Panc1 (cell line): Measurements from ENCODE around the gene UBE2E1. TPM values are rescaled to one million over a fixed set of nuclear protein-coding genes. Genes with fewer than 3 reads are reported as not detected.

Experiments
- ATAC-seq: fragments of 200-7000 bp; cut with Tn5 transposase; 2 replicates; pipeline ENCODE4 v1.9.1; 2020; ENCODE audit warnings: mild to moderate bottlenecking, moderate library complexity
- BruUV-seq: library from RNA; stranded (reverse); fragments of 400-500 nt; replicated peaks from 2 replicates; lab custom pipeline; 2021; lab: Mats Ljungman, UMichigan
- CTCF ChIA-PET: fragments of 300-600 bp; sonication (Branson Sonifier 250); formaldehyde crosslinking; loops from one replicate; lab custom pipeline; 2022; ENCODE audit warnings: antibody characterized with exemption; lab: Charles Lee
- POLR2A ChIA-PET: fragments of 300-600 bp; sonication (Branson Sonifier 250); formaldehyde crosslinking; loops from one replicate; lab custom pipeline; 2022; ENCODE audit warnings: antibody characterized with exemption; lab: Charles Lee
- DNase-seq: peaks from one replicate; pipeline ENCODE4 v3.0.0-alpha.2; 2010; ENCODE audit warnings: low read depth, low spot score
- H3K27ac ChIP-seq: 2 replicates; pipeline ENCODE4 v1.5.1; 2011; ENCODE audit warnings: mild to moderate bottlenecking, low read length, inconsistent platforms
- H3K27me3 ChIP-seq: fragments of 200-500 bp; sonication (Bioruptor generic); 2 replicates; pipeline ENCODE4 v1.6.0; 2014; ENCODE audit warnings: low read length, inconsistent platforms; ENCODE audit not compliant: control insufficient read depth, insufficient read depth
- H3K36me3 ChIP-seq: fragments of 200-500 bp; sonication (Bioruptor generic); 2 replicates; pipeline ENCODE4 v1.5.1; 2014; ENCODE audit warnings: inconsistent platforms, mild to moderate bottlenecking, low read length, moderate library complexity; ENCODE audit not compliant: control insufficient read depth, insufficient read depth
- H3K4me1 ChIP-seq: 2 replicates; pipeline ENCODE4 v1.5.1; 2011; ENCODE audit warnings: inconsistent platforms, mild to moderate bottlenecking, low read length, moderate library complexity; ENCODE audit not compliant: control insufficient read depth, insufficient read depth
- H3K4me3 ChIP-seq, 2 experiments: 2 replicates each; pipeline ENCODE4 v1.5.1; 2011 to 2012; ENCODE audit warnings: low read depth in 2 of 2, low read length in 2 of 2, mild to moderate bottlenecking in 2 of 2, inconsistent platforms in 1 of 2, moderate library complexity in 1 of 2
- H3K9me3 ChIP-seq: fragments of 200-500 bp; sonication (Bioruptor generic); 2 replicates; pipeline ENCODE4 v1.5.1; 2014; ENCODE audit warnings: low read depth, mild to moderate bottlenecking, inconsistent platforms, low read length, moderate library complexity; ENCODE audit not compliant: control insufficient read depth, insufficient read depth
- POLR2AphosphoS5 ChIP-seq: IDR thresholded peaks from 2 replicates; pipeline ENCODE4 v1.6.1; 2012; ENCODE audit warnings: mild to moderate bottlenecking, low read depth, low read length, moderate library complexity
- SIN3A ChIP-seq: IDR thresholded peaks from 2 replicates; pipeline ENCODE4 v1.6.1; 2012; ENCODE audit warnings: low read depth, mild to moderate bottlenecking, low read length, moderate library complexity, borderline replicate concordance; ENCODE audit not compliant: insufficient read depth
- TCF7L2 ChIP-seq: IDR thresholded peaks from 2 replicates; pipeline ENCODE4 v1.6.1; 2011; ENCODE audit warnings: mild to moderate bottlenecking, low read depth, low read length, inconsistent platforms
- in situ Hi-C: cut with HindIII; loops from 2 replicates; pipeline ENCODE4 v1.10.0; 2016; ENCODE audit warnings: low sequenced_read_pairs, low pct_unique_long_range_greater_than_20kb
- intact Hi-C: fragments of 100-400 bp; cut with micrococcal nuclease; formaldehyde crosslinking; loops from one replicate; pipeline ENCODE4 v1.10.0; 2022; ENCODE audit not compliant: unreplicated experiment
- total RNA-seq: library from RNA; stranded (reverse); gene quantifications from one replicate; pipeline ENCODE4 v1.2.1, GENCODE V29; 2021; ENCODE audit not compliant: unreplicated experiment
- TF ChIP-seq, protein P1 (sequence below): fragments of 450-650 bp; IDR thresholded peaks from 2 replicates; pipeline ENCODE4 v1.5.1; 2017; ENCODE audit warnings: mild to moderate bottlenecking
- TF ChIP-seq, protein P2 (sequence below), 2 experiments: IDR thresholded peaks; 2 replicates each; pipeline ENCODE4 v1.6.1; 2011 to 2012; ENCODE audit warnings: low read depth in 2 of 2, control low read depth in 1 of 2, low read length in 1 of 2, mild to moderate bottlenecking in 1 of 2, moderate library complexity in 1 of 2; ENCODE audit not compliant: insufficient read depth in 1 of 2

UBE2E1 gene
- total RNA-seq, 1 experiment from 2014 or later = 127 TPM

- POLR2A ChIA-PET = no interaction called here
- CTCF ChIA-PET = no interaction called here
Observed at GRCh38 chr3:23913873-23914743, 108.4 kb downstream of the UBE2E1 start.

DNA sequence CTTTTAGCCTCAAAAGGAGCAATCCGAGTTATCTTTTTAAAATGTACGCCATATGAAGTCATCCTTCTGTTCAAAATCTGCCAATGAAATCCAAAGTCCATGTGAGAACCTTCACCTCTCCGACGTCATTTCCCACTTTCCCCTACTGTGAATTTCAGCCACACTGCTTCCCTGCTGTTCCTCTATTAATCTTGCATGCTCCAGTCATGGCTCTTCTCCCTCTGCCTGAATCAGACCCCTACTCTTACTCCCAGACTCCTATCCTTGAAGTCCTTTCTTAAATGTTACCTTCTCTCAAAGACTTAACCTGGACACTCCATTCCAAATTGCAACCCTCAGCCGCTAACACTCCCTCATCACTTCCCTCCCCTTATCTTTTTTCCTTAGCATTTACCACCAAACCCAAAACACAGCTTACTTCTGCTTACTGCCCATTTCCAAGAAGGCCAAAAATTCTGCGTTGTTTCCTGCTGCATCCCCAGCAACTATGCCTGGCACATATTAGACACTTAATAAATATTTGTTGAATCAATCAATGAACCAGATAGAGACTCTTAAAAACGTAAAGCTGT is 109.9 kb downstream of the UBE2E1 start:
- in situ Hi-C loops (no loop called here), intact Hi-C loops (no loop called here)
- peaks cover 24% of the 10 kb centered on the region for H3K36me3 ChIP-seq
- H3K4me3 ChIP-seq = peak overlapping the region; percentile 92 to 95
- no peak for TF ChIP-seq TCF7L2
- TF ChIP-seq, protein P1, sequence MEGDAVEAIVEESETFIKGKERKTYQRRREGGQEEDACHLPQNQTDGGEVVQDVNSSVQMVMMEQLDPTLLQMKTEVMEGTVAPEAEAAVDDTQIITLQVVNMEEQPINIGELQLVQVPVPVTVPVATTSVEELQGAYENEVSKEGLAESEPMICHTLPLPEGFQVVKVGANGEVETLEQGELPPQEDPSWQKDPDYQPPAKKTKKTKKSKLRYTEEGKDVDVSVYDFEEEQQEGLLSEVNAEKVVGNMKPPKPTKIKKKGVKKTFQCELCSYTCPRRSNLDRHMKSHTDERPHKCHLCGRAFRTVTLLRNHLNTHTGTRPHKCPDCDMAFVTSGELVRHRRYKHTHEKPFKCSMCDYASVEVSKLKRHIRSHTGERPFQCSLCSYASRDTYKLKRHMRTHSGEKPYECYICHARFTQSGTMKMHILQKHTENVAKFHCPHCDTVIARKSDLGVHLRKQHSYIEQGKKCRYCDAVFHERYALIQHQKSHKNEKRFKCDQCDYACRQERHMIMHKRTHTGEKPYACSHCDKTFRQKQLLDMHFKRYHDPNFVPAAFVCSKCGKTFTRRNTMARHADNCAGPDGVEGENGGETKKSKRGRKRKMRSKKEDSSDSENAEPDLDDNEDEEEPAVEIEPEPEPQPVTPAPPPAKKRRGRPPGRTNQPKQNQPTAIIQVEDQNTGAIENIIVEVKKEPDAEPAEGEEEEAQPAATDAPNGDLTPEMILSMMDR = no peak
- no peak for TF ChIP-seq POLR2AphosphoS5
- TF ChIP-seq, protein P2, sequence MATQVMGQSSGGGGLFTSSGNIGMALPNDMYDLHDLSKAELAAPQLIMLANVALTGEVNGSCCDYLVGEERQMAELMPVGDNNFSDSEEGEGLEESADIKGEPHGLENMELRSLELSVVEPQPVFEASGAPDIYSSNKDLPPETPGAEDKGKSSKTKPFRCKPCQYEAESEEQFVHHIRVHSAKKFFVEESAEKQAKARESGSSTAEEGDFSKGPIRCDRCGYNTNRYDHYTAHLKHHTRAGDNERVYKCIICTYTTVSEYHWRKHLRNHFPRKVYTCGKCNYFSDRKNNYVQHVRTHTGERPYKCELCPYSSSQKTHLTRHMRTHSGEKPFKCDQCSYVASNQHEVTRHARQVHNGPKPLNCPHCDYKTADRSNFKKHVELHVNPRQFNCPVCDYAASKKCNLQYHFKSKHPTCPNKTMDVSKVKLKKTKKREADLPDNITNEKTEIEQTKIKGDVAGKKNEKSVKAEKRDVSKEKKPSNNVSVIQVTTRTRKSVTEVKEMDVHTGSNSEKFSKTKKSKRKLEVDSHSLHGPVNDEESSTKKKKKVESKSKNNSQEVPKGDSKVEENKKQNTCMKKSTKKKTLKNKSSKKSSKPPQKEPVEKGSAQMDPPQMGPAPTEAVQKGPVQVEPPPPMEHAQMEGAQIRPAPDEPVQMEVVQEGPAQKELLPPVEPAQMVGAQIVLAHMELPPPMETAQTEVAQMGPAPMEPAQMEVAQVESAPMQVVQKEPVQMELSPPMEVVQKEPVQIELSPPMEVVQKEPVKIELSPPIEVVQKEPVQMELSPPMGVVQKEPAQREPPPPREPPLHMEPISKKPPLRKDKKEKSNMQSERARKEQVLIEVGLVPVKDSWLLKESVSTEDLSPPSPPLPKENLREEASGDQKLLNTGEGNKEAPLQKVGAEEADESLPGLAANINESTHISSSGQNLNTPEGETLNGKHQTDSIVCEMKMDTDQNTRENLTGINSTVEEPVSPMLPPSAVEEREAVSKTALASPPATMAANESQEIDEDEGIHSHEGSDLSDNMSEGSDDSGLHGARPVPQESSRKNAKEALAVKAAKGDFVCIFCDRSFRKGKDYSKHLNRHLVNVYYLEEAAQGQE (IDR thresholded peaks at IDR 0.05; ENCODE audit: insufficient read depth in 1 of 2, low read depth in 2 of 2, low read length in 1 of 2) = no peak
- no peak for TF ChIP-seq SIN3A
- H3K9me3 ChIP-seq = no peaks in the 10 kb centered on the region
- no peaks in the 10 kb centered on the region for H3K27me3 ChIP-seq
- ATAC-seq (no peak), DNase-seq (no peak)
- ChIA-PET CTCF (interaction anchor here (0.6 kb wide), 1 partner anchor 8 kb away, joined by 3 read pairs; no protein-coding TSS in a partner anchor), POLR2A (no interaction called here)
- peak overlapping the region; percentile 84 for H3K27ac ChIP-seq
- H3K4me1 ChIP-seq = peaks cover 24% of the 10 kb centered on the region
- no TSS peak for BruUV-seq

More at GRCh38 chr3:23913873-23914743, 108.4 kb downstream of the UBE2E1 start:
- intact Hi-C loops (no loop called here), in situ Hi-C loops (no loop called here)
- peaks cover 13% of the 10 kb centered on the region for H3K36me3 ChIP-seq
- H3K4me1 ChIP-seq = peaks cover 19% of the 10 kb centered on the region
- H3K9me3 ChIP-seq = no peaks in the 10 kb centered on the region
- TF ChIP-seq POLR2AphosphoS5 = no peak
- TF ChIP-seq, protein P1 = no peak
- TF ChIP-seq, protein P2 (IDR thresholded peaks at IDR 0.05; ENCODE audit: insufficient read depth in 1 of 2, low read depth in 2 of 2, low read length in 1 of 2) = no peak
- TF ChIP-seq TCF7L2 = no peak
- no peak for TF ChIP-seq SIN3A
- ATAC-seq (no peak), DNase-seq (no peak)
- no peaks in the 10 kb centered on the region for H3K27me3 ChIP-seq
- peak overlapping the region; percentile 12; the same call in 1 of the 2 replicates for H3K27ac ChIP-seq
- no peak overlapping the region for H3K4me3 ChIP-seq
- BruUV-seq = no TSS peak
